ENCODE measurements around the gene GOLGA5.

GOLGA5 gene

DNA sequence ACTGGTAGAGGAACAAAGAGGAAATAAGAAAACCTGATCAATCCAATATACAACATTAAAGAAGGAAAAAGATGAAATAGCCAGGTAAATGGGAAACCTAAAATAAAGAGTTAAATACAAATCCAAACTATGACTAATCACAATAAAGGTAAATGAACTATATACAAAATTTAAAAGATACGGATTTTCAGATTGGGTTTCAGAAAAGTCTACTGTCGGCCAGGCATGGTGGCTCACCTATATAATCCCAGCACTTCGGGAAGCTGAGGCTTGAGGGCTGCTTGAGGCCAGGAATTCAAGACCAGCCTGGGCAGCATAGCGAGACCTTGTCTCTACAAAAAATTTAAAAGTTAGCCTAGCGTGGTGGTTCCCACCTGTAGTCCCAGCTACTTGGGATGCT, 89.0 kb downstream of the GOLGA5 start:
- DNase-seq: no peak

DNA sequence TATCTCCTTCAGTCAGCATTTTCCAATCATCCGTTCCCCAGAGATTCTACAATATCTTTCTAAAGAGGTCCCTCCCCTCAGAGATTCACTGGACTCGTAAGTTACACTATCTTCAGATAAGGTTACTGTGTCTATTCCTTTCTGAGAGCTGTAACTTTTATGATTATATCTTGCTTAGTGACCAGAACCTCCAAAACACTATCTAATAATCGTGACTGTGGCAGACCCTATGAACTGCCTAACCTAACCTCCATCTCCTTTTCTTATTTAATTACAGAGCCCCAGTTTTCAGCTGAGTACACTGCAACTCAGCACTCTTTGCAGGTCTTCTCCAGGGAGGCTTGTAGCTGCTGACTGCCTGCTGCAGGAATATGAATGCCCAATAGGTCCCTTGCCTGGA, 90.3 kb downstream of the GOLGA5 start:
- DNase-seq: no peak

DNA sequence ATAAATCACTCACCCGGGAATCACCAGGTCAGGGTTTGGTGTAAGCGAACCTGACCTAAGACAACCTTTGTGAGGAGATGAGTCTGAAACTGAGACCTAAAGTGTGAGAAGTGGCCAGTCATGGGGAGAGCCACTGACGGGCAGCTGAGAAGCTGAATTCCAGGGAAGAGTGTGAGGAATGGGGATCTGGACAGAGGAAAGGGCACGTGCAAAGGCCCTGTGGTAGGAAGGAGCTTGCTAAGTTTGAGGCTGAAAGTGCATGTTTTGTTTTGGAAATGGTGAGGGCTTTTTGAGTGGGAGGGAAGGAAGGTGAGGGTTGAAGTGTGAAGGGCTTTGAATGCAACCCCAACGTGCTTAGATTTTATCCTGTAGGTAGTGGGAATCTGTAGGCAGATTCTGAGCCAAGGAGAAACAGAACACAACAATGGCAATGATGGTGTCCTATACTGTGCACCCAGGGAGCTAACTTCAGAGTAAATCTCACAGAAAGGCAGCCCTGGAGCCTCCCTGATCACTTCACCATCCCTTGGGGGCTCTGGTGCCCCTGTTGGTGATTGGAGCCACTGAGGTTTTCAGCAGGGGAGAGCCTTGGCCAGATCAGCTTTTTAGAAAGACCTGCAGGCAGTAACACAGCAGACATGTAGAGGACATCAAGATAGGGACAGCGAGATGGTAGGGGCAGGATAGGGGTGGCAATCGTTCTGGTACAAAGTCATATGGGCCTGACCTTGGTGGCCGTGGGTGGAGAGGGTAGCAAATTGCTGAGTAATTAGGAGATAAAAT, 91.4 kb downstream of the GOLGA5 start:
- DNase-seq: no peak

DNA sequence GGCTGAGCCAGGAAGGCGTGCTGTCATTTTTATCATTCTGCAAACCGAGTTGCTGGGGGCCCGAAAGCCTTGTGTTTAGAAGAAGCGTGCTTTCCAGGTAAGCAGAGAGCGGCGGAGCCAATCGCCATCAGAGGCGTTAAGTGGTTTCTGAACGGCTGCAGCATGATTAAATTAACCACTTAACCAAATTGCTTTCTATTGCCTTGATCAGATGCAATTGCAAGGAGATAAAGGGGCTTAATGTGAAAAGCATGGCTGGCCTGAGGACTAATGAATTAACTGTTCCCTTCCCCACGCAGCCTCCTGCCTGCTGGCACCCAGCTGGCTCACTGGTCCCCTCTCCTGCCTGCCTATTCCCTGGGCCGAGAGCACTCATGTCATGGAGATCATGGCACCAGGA, 92.2 kb downstream of the GOLGA5 start:
- peak; percentile 92 for DNase-seq

DNA sequence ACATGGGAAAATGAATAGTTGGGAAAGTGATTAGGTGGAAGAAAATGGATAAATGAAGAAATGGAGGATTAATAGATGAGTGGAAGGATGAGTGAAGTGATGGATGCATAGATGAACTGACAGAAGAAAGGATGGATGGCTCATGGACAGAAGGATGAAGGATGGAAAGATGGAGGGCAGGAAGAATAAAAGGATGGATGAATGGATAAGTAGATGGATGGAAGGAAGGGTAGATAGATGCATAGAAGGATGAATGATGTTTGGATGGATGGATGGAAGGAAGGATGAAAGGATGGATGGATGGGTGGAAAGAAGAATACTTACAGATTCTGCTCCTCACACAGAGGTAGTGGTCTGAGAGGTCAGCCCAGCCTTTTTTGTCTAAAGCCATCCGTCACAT, 93.1 kb downstream of the GOLGA5 start:
- no peak for DNase-seq

DNA sequence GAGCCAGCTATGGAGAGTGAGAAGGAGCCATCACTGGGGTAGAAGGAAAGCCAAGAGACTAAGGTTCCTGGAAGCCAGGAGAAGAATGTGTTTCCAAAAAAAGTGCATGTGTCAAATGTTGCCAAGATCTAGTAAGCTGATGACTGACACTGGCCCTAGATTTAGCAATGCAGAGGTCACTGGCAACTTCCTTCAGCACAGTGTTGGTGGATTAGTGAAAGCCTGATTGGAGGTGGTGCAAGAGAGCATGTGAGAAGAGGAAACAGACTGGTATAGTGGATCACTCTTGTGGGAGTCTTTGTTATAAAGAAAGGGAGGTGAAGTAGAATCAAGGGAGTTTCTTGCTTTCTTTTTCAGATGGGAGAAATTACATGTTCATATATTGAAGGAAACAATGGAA, 94.8 kb downstream of the GOLGA5 start:
- DNase-seq: no peak

Data from NCI-H1436 (cell line).